ENCODE measurements around the gene EBF3. TPM values are rescaled to one million over a fixed set of nuclear protein-coding genes. Genes with fewer than 3 reads are reported as not detected.

The EBF3 gene
- total RNA-seq, 2 donors from 2014 or later = 0.44 to 2.0 TPM

DNA sequence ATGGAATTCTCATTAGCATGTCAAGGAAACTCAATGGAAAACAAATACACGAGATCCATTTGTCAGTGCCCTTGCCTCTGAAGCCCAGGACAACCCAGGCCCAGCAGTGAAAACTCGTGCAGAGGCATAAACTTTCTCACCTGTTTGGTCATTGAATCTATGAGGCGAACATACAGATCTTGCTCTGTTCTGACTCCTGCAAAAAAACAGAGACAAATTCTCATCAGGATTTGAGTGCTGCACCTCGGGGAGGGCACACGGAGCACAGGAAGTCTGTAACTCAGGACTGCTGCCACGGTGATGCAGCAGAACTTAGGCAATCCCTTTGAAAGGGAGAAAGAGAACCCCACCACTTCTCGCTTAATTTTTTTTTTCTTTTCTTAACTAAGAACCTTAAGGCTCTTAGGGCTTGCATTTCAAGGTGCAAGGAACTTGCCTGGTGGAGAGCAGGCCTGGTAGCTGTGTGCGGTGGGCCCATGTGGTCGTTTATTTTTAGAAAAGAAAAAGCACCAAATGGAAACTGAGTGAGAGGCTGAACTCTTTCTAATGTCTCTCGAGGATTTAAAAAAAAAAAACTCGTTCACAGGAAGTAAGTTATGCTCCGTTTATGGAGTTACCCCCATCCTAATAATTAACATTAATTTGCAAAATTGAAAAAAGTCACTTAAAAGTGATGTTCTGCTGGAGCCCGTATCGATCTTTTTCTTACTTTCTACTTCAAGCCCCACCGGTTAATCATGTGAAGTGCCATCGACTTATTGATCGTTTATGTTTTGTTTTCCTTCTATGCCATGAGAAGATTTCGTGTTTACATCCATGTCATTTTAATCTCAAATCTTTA, 1.8 kb downstream of the EBF3 start:
- WGBS, 2 experiments (ENCODE audit: insufficient coverage in 1 of 2, insufficient read length in 1 of 2) = 7% methylated on average over 12 to 17 of the region's 18 CpGs
- peak overlapping the region; percentile 4 for H3K27ac Mint-ChIP-seq
- peak overlapping the region; percentile 44 for H3K4me3 Mint-ChIP-seq
- H3K4me1 Mint-ChIP-seq = peaks cover 22% of the 10 kb centered on the region
- H3K36me3 Mint-ChIP-seq (ENCODE audit: low read depth) = no peaks in the 10 kb centered on the region
- Histone ChIP-seq H3K4me3 (ENCODE audit: low read length) (peak overlapping the region; percentile 76), H3K27ac (ENCODE audit: low read depth, low read length) (no peak overlapping the region), H3K36me3 (ENCODE audit: control insufficient read depth, insufficient read depth, low read length) (no peaks in the 10 kb centered on the region), H3K9me3 (ENCODE audit: control insufficient read depth, low read length) (no peaks in the 10 kb centered on the region), H3K9ac (ENCODE audit: extremely low read depth, low read length, poor library complexity, severe bottlenecking) (no peak overlapping the region), H3K27me3 (ENCODE audit: control insufficient read depth, insufficient read depth, low read length, poor library complexity, severe bottlenecking) (peaks cover 91% of the 10 kb centered on the region), H3K4me1 (ENCODE audit: control insufficient read depth, insufficient read depth, low read length) (peaks cover 5% of the 10 kb centered on the region)
- TF ChIP-seq CTCF (conservative IDR thresholded peaks at IDR 0.05) = no peak
- no peaks in the 10 kb centered on the region for H3K9me3 Mint-ChIP-seq
- peaks cover 82% of the 10 kb centered on the region for H3K27me3 Mint-ChIP-seq (ENCODE audit: insufficient read depth)
- peak; percentile 68 for DNase-seq

DNA sequence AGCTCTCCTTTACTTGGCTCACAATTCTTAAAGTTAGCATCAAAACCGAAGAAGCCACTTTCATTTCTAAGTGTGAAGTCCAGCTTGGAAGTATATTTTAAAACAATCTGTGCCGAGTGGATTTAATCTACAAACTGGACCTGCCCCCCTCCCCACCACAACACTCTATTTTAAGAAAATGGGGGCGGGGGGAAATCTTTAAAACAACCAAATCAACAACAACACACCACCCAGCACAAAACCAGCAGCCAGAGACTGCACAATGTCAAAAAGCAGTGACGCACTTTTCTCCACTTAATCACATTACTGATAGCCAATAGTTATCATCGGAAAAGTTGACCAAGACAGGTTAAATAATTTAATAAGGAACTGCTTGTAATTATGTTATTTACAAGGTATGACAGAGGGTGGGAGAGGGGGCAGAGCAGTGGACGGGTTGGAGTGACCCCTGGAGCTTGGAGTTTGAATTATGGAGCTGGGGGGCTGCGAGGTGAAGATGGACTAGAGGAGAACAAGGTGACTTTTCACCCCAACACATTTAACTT, 2.8 kb downstream of the EBF3 start:
- Mint-ChIP-seq H3K9me3 (no peaks in the 10 kb centered on the region), H3K4me1 (peaks cover 26% of the 10 kb centered on the region), H3K4me3 (peak overlapping the region; percentile 38), H3K27me3 (ENCODE audit: insufficient read depth) (peaks cover 83% of the 10 kb centered on the region), H3K36me3 (ENCODE audit: low read depth) (no peaks in the 10 kb centered on the region), H3K27ac (no peak overlapping the region)
- WGBS, 2 experiments (ENCODE audit: insufficient coverage in 1 of 2, insufficient read length in 1 of 2) = 5% methylated on average over 6 of the region's 7 CpGs; no CpG with 5 or more reads in 1 of the 2 experiments
- Histone ChIP-seq H3K27ac (ENCODE audit: low read depth, low read length) (no peak overlapping the region), H3K4me3 (ENCODE audit: low read length) (no peak overlapping the region), H3K27me3 (ENCODE audit: control insufficient read depth, insufficient read depth, low read length, poor library complexity, severe bottlenecking) (peaks cover 91% of the 10 kb centered on the region), H3K9ac (ENCODE audit: extremely low read depth, low read length, poor library complexity, severe bottlenecking) (no peak overlapping the region), H3K36me3 (ENCODE audit: control insufficient read depth, insufficient read depth, low read length) (no peaks in the 10 kb centered on the region), H3K9me3 (ENCODE audit: control insufficient read depth, low read length) (no peaks in the 10 kb centered on the region), H3K4me1 (ENCODE audit: control insufficient read depth, insufficient read depth, low read length) (peaks cover 5% of the 10 kb centered on the region)
- peak; percentile 46 for DNase-seq
- no peak for TF ChIP-seq CTCF (conservative IDR thresholded peaks at IDR 0.05)

DNA sequence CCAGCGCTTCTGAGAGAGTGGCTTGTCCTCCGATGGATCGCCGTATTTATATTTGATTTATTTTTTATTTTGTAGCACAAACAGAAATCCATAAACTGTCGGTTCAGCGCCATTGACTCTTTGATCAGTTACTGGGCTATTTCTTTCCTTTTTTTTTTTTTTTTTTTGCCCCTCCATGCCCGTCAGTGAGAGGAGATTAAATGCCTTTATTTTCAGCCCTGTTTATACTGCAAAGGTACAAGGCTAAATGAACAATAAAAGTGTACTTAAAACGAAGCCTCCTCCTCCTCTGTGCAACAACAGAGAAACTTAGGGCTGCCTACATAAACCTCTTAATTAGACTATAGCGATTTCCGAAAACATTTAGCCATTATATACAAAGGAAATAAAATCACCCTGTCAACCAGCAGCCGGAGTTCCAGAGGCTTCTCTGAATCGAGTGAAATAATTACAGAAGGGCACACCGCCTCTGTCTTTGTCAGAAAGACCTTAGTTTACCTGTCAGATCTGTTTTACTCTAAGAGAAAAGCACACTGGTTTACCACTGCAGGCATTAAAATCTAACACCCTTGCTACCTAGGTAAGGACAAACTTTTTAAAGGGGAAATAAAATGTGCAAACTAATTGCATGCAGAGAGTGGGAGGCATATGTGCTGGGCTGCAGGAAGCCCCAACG, 3.5 kb downstream of the EBF3 start:
- Histone ChIP-seq H3K27me3 (ENCODE audit: control insufficient read depth, insufficient read depth, low read length, poor library complexity, severe bottlenecking) (peaks cover 91% of the 10 kb centered on the region), H3K9ac (ENCODE audit: extremely low read depth, low read length, poor library complexity, severe bottlenecking) (no peak overlapping the region), H3K27ac (ENCODE audit: low read depth, low read length) (no peak overlapping the region), H3K4me1 (ENCODE audit: control insufficient read depth, insufficient read depth, low read length) (peaks cover 5% of the 10 kb centered on the region), H3K4me3 (ENCODE audit: low read length) (no peak overlapping the region), H3K9me3 (ENCODE audit: control insufficient read depth, low read length) (no peaks in the 10 kb centered on the region), H3K36me3 (ENCODE audit: control insufficient read depth, insufficient read depth, low read length) (no peaks in the 10 kb centered on the region)
- Mint-ChIP-seq H3K36me3 (ENCODE audit: low read depth) (no peaks in the 10 kb centered on the region), H3K4me1 (peaks cover 32% of the 10 kb centered on the region), H3K27ac (no peak overlapping the region), H3K9me3 (no peaks in the 10 kb centered on the region), H3K27me3 (ENCODE audit: insufficient read depth) (peaks cover 83% of the 10 kb centered on the region), H3K4me3 (peak overlapping the region; percentile 38)
- no peak for TF ChIP-seq CTCF (conservative IDR thresholded peaks at IDR 0.05)
- WGBS, 2 experiments (ENCODE audit: insufficient coverage in 1 of 2, insufficient read length in 1 of 2) = 0 to 4% methylated on average over 4 to 10 of the region's 14 CpGs
- peak; percentile 38 for DNase-seq
